K562 (cell line): Measurements from ENCODE around the gene PPL. TPM values are rescaled to one million over a fixed set of nuclear protein-coding genes. Genes with fewer than 3 reads are reported as not detected.

ENCODE experiments used
- ATAC-seq: fragments of 200-7000 bp; cut with Tn5 transposase; 3 replicates; pipeline ENCODE4 v1.9.1; 2020; ENCODE audit warnings: moderate library complexity
- BruUV-seq: library from RNA; stranded (reverse); fragments of 400-500 nt; replicated peaks from 2 replicates; lab custom pipeline; 2021; lab: Mats Ljungman, UMichigan
- CTCF ChIA-PET: fragments of 300-600 bp; formaldehyde crosslinking; extraction: SDS; loops from one replicate; lab custom pipeline; 2021; ENCODE audit warnings: low intra/inter-chr PET ratio; lab: Yijun Ruan, JAX
- POLR2A ChIA-PET: fragments of 300-600, 350-650 bp; sonication (Branson Sonifier 250); formaldehyde crosslinking; extraction: SDS; loops from one replicate; lab custom pipeline; 2021; ENCODE audit warnings: antibody characterized with exemption, inconsistent platforms; lab: Yijun Ruan, JAX
- DNase-seq, 4 experiments: peaks; one replicate each; pipeline versions ENCODE4 v3.0.0 to v3.0.0-alpha.2; 2011 to 2018; ENCODE audit warnings: low spot score in 3 of 4, mixed read lengths in 3 of 4; ENCODE audit errors: extremely low read depth in 1 of 4
- FAIRE-seq: peaks from 2 replicates; lab custom pipeline; 2011; peaks lifted over from hg19 to GRCh38; lab: Jason Lieb, UNC
- H2AFZ ChIP-seq: 2 replicates; pipeline ENCODE4 v1.6.0; 2011; ENCODE audit warnings: low read depth, low read length, control low read depth, inconsistent platforms
- H3K27ac ChIP-seq: fragments of 200-600 bp; 3 replicates; pipeline ENCODE4 v1.8.0; 2011; ENCODE audit warnings: low read depth, mild to moderate bottlenecking, control low read depth, inconsistent platforms, low read length, moderate library complexity, mixed read lengths; ENCODE audit errors: extremely low read depth
- H3K27me3 ChIP-seq, 2 experiments: fragments of 300-600 bp in 1 of 2; 2 replicates in 1 of 2; 3 replicates in 1 of 2; pipeline versions ENCODE4 v1.6.0 to v1.8.0; 2011; ENCODE audit warnings: inconsistent platforms in 2 of 2, low read length in 2 of 2, mild to moderate bottlenecking in 1 of 2, mixed read lengths in 1 of 2, moderate library complexity in 1 of 2; ENCODE audit not compliant: control insufficient read depth in 2 of 2, insufficient read depth in 2 of 2
- H3K36me3 ChIP-seq: fragments of 300-600 bp; 3 replicates; pipeline ENCODE4 v1.8.0; 2011; ENCODE audit warnings: mild to moderate bottlenecking, low read length, inconsistent platforms; ENCODE audit not compliant: control insufficient read depth, insufficient read depth
- H3K4me1 ChIP-seq, 2 experiments: fragments of 200-600 bp in 1 of 2; replicated peaks in 1 of 2; 2 replicates in 1 of 2; 3 replicates in 1 of 2; pipeline versions ENCODE4 v1.5.1 to v1.8.0; 2011; ENCODE audit warnings: inconsistent platforms in 2 of 2, low read length in 2 of 2, mild to moderate bottlenecking in 1 of 2, mixed read lengths in 1 of 2, moderate library complexity in 1 of 2; ENCODE audit not compliant: control insufficient read depth in 2 of 2, insufficient read depth in 2 of 2
- H3K4me2 ChIP-seq: 2 replicates; pipeline ENCODE4 v1.6.1; 2011; ENCODE audit warnings: low read length, control low read depth, inconsistent platforms, mixed read lengths; ENCODE audit not compliant: insufficient read depth
- H3K4me3 ChIP-seq: fragments of 200-600 bp; sonication (generic), shearing (Covaris generic); 2 replicates; pipeline ENCODE4 v1.5.1; 2016; ENCODE audit warnings: control low read depth, inconsistent platforms
- H3K79me2 ChIP-seq: fragments of 200-600 bp; 3 replicates; pipeline ENCODE4 v1.8.0; 2011; ENCODE audit warnings: low read length, inconsistent platforms; ENCODE audit not compliant: control insufficient read depth, insufficient read depth
- H3K9ac ChIP-seq, 2 experiments: 2 replicates each; pipeline versions ENCODE4 v1.6.0 to v1.6.1; 2011; ENCODE audit warnings: low read depth in 2 of 2, low read length in 2 of 2, control low read depth in 1 of 2, inconsistent platforms in 1 of 2, mild to moderate bottlenecking in 1 of 2, mixed read lengths in 1 of 2; ENCODE audit not compliant: insufficient read depth in 1 of 2
- H3K9me1 ChIP-seq: one replicate; pipeline ENCODE4 v1.6.0; 2011; ENCODE audit warnings: inconsistent platforms, mild to moderate bottlenecking, low read length, moderate library complexity; ENCODE audit not compliant: control insufficient read depth, insufficient read depth
- H3K9me3 ChIP-seq: replicated peaks from 2 replicates; pipeline ENCODE4 v1.5.1; 2011; ENCODE audit warnings: low read depth, low read length, inconsistent platforms; ENCODE audit not compliant: control insufficient read depth, insufficient read depth
- H4K20me1 ChIP-seq: replicated peaks from 2 replicates; pipeline ENCODE4 v1.6.1; 2011; ENCODE audit warnings: low read length, inconsistent platforms, mixed read lengths; ENCODE audit not compliant: control insufficient read depth, insufficient read depth
- COPS2 ChIP-seq: fragments of 450-650 bp; conservative IDR thresholded peaks from 2 replicates; pipeline ENCODE4 v1.6.1; 2016; ENCODE audit warnings: mild to moderate bottlenecking, moderate library complexity
- HMG20A ChIP-seq: fragments of 450-650 bp; formaldehyde crosslinking; conservative IDR thresholded peaks from 2 replicates; pipeline ENCODE4 v1.4.0; 2020; ENCODE audit warnings: mild to moderate bottlenecking, mixed read lengths
- HMG20B ChIP-seq: fragments of 250-450 bp; sonication (Bioruptor Pico); IDR thresholded peaks from 2 replicates; pipeline ENCODE4 v1.5.0; 2021; ENCODE audit warnings: mild to moderate bottlenecking
- ZNF24 ChIP-seq: fragments of 450-650 bp; IDR thresholded peaks from 2 replicates; pipeline ENCODE4 v1.6.1; 2016
- ZNF384 ChIP-seq: IDR thresholded peaks from 2 replicates; pipeline ENCODE4 v1.6.1; 2012; ENCODE audit warnings: low read depth, low read length, improper control_type of control experiment
- WGBS: fragments of 100-300 bp; shearing (Covaris generic); methylation state at CpG from one replicate; pipeline ENCODE4 v1.1.6; 2016; ENCODE audit warnings: low coverage, mixed read lengths; ENCODE audit not compliant: insufficient coverage; ENCODE audit errors: missing lambda C conversion rate; 5-methylcytosine and 5-hydroxymethylcytosine counted together
- in situ Hi-C: fragments of 300-500 bp; cut with MboI; formaldehyde crosslinking; loops from 4 replicates; pipeline ENCODE4 v1.15.0; 2018; ENCODE audit warnings: inconsistent platforms, mixed read lengths
- intact Hi-C: fragments of 100-400 bp; cut with micrococcal nuclease; formaldehyde crosslinking; loops from 2 replicates; pipeline ENCODE4 v1.14.2; 2022
- polyA plus RNA-seq, 8 experiments: library from polyadenylated mRNA; depleted of rRNA in 4 of 8; stranded (reverse) in 5 of 8; unstranded in 3 of 8; fragments of >200 nt; fragmentation: Nextera tagmentation in 2 of 8; fragmentation: Illumina TruSeq in 1 of 8; extraction: Ambion mirVana in 2 of 8; extraction: Trizol in 1 of 8; gene quantifications; 2 replicates each; pipeline versions ENCODE4 v1.2.1 to v1.2.3, GENCODE V29; 2011 to 2014; ENCODE audit warnings: inconsistent platforms in 1 of 8, missing spikeins in 1 of 8
- total RNA-seq, 7 experiments: library from RNA; depleted of rRNA in 6 of 7; stranded (reverse); fragments of >200 nt in 6 of 7; fragmentation: Illumina TruSeq in 2 of 7; extraction: Trizol in 2 of 7; gene quantifications; 2 replicates each; pipeline versions ENCODE4 v1.2.1 to v1.2.3, GENCODE V29; 2011 to 2021; ENCODE audit warnings: low replicate concordance in 1 of 7

Gene PPL
- total and polyA plus RNA-seq, 9 of the 15 experiments (the other 6 are each of a cell fraction or from before 2014, with no cell fraction given), result 0.01 to 0.15 (median 0.07) TPM; not detected in 3

GRCh38 chr16:4836727-4837126 lies 100.2 kb downstream of the PPL start (continued):
- no peak for TF ChIP-seq HMG20B (CRISPR knock-in tag)
- no peak for TF ChIP-seq COPS2

DNA sequence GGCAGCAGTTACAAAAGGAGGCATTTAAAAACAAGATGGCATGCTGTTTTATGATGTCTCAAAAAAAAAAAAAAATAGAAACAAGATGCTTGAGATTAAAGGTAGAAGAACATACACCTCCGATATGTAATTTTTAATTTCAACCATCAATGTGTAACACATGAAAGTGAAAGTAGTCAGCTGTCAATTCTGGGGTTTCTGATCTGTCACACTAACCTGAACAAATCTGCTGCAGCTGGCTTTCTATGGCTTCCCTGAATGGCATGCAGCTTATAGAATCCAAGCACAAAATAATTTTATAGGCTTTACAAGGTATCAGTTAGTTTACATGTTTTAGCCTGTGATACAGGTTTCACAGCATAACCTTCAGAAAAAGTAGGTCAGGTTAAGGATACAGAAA lies 103.4 kb downstream of the PPL start:
- Histone ChIP-seq H3K4me3 (no peak overlapping the region), H3K9ac (no peak overlapping the region), H3K79me2 (peaks cover 27% of the 10 kb centered on the region), H3K4me1 (peaks cover 7 to 11% of the 10 kb centered on the region in 2 experiments; a peak in 4 of 5 replicates), H3K9me3 (no peaks in the 10 kb centered on the region), H4K20me1 (peaks cover 8% of the 10 kb centered on the region), H3K36me3 (peaks cover 90% of the 10 kb centered on the region), H3K4me2 (no peak overlapping the region), H3K27ac (0 out of 3 replicates have a peak overlapping the region, but pooled peaks have one; percentile 2), H3K27me3 (no peaks in the 10 kb centered on the region), H3K9me1 (no peaks in the 10 kb centered on the region), H2AFZ (no peak overlapping the region)
- 100% methylated on average over 1 of the region's 1 CpG for WGBS
- BruUV-seq, result no TSS peak
- ChIA-PET POLR2A (interaction anchor here (0.7 to 2.8 kb wide), 5 partner anchors 9 to 95 kb away, joined by 3 to 11 read pairs (median 4); no protein-coding TSS in a partner anchor), CTCF (no interaction called here)
- ATAC-seq (no peak), FAIRE-seq (no peak), DNase-seq (no peak)
- in situ Hi-C loops (no loop called here), intact Hi-C loops (no loop called here)
- TF ChIP-seq HMG20A (no peak), ZNF384 (no peak), ZNF24 (no peak)
